HG02938 (cell line): Measurements from ENCODE around the gene UBL4B.

Experiments used
- ATAC-seq: cut with Tn5 transposase; IDR thresholded peaks from one replicate; pipeline ENCODE4 v1.9.1; 2021; ENCODE audit warnings: mild to moderate bottlenecking, moderate library complexity; ENCODE audit not compliant: unreplicated experiment

UBL4B gene

DNA sequence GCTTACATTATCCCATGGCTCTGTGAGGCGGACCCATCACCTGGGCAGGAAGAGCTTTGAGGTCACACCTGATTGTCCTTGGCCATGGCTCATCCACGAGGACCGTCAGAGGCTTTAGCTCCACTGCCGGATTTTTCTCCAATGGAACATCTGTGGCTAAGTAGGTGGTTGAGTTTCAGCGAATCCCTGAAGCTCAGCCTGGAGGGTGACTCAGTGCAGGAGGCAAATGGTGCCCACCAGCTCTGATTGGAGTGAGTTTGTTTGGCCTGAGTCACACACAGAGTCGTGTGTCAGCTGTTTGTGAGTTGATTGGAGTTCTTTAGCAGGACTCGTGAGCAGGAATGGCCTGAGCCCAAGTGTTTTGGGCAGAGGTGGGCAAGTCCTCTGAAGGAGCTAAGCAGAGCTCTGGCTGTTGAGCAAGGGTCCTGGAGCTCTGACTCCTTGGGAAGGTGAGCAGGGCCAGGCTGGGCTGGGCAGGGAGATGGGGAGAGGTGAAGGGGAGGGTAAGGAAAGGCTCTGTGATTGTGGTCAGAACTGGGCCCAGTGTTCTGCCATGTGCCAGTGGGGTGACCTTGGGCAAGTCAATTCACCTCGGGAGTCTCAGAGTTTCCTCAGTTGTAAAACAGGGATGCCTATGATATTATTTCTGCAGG is 40.0 kb downstream of the UBL4B start:
- ATAC-seq = no peak

DNA sequence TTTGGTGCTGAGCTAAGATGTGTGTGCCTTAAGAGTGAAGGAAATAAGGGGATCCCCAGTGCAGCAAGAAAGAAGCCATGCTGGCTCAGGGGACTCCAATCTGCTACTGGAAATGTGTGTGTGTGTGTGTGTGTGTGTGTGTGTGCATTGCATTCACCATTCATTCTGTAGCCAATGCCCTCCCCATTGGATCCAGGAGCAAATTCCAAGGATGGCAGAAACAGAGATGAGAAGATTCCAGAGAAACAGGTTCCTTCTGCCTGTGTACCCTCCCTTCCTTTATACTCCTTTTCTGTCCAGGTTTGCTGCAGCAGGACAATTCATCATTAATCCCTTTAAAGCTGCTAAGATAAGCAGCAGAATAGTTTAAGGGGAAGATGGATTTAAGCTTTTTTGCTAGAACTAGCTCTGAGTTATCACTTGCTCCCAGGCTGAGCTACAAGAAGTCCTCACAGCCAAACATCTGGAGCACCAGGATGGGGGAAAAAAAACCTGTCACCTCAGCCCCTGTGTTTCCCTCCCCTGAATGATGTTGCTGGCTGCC is 41.2 kb downstream of the UBL4B start:
- ATAC-seq = no peak

DNA sequence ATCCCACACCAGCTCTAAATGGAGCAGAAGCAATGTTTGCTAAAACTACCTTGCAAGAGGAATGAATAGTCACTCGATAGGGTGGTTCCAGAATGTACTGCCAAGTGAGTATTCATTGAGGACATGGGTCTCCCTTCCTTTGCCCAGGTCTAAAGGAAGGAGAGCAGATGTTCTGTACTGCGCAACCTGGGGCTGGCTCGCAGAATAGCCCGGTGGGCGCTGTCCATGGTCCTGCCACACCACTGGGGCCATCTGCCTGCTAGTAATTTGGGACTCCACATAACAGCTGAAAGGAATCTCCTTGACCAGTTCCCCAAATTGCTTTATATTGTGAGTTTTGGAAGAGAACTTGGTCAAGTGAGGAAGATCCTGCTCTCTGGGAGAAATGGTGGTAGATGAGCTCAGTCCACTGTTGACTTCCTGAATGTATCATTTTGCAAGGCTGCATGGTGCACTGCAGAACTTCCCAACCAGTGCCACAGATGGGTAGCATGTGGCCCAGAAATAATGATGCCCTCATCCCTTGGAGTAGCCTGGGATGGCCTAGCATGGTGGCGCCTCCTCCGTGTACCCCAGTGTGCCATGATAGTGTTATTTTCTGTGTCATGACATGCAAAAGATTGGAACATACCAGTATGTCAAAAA is 43.8 kb downstream of the UBL4B start:
- no peak for ATAC-seq

DNA sequence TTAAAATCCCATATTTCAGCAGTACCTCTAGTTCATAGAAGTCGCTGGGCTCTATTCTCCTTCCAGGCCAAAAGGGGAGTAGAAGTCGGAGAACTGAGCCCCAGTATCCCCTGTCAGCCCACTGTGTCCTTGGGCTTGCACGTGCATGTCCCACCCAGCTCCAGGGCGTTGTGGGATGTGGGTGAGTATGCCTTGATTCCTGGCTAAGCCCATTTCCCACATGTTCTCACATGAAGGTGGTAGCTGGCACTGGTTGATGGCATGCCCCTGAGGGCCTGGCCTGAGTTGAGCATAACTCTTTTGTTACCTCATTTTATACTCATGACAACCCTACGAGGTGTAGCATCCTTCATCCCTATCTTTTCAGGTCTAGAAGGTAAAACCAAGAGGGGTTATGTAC is 46.0 kb downstream of the UBL4B start:
- ATAC-seq = no peak

DNA sequence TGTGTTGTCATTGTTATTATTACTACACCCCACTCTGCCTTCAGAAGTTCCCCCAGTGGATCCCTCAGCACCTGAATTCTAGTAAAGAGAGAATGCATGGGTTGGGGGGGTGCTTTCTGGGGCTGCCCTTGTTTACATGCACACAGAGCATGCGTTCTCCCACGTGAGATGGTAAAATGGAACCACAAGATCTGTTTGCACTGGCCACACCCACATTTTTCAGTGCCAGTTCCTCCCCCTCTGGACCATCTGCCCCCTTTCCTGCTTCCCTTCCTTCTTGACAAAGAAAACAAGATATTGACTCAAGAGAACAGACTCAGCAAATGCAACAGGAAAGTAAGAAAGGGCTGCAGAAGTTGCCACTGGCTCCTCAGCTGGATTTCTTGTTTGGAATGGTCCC is 46.9 kb downstream of the UBL4B start:
- ATAC-seq = no peak

DNA sequence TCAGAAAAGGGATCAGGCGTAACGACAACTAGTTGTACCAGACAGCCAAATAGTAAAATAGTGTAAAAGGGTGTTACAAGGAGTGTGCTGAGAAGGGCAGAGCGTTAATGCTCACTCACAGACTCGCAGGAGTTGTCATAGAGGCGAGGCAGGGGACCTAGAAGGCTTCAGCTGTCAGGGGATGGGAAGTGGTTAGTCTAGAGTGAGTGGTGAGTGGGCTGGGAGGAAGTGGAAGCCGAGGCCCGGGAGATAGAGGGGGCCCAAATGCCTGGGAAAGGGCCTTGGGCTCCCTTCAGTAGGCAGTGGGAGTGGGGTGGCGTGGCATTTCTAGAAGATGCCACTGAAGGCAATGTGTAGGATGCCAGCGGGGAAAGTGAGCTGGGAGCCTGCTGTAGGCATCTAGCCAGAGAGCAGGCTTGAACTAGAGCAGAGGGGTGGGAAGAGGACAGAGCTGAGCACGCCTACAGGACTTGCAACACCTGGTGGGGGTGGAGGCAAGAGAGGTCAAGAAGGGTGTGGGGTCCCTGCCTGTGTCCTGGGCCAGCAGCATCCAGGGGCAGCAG is 48.4 kb downstream of the UBL4B start:
- ATAC-seq = no peak

DNA sequence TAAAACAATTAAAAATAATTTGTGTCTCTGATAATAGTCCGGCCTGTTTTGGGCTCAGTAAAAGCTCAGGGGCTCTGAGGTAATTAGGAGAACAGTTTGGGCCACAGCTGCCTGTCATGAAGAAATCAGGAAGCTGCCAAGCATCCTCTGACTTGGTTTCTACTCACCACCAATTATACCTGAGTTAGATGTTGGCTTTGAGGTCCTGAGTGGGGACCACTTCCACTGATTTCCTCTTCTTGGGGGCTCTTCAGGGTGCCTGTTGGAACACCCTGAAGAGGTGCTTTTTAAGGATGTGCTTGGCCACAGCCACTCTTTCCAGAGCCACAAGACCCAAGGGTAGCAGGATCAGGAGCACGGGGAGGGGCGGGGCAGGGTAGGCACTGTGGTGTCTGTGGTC is 48.9 kb downstream of the UBL4B start:
- no peak for ATAC-seq

DNA sequence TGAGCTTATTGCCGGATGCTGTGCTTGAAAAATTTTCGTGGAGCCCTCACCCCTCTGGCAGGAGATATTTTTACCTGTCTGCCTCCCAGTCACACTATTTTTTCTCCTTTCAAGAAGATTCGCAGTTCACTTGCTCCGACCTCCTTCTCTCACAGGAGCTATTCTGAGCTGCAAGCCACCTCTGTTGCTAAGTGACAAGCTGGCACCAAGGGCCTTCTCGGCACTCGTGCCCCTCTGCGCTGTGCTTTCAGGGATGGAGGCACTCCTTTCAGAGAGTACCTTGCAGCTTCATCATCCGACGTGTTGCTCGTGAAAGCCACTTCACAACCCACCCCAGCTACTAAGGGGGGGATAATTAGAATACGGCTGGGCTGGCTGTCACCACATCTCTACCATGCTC is 49.6 kb downstream of the UBL4B start:
- no peak for ATAC-seq
